Embryonic facial prominence (tissue), 1 donor: ENCODE results near the gene FGD5.

Experiments
- DNase-seq: peaks from one replicate; pipeline ENCODE4 v3.0.0-alpha.2; 2016; ENCODE audit errors: extremely low spot score

Gene FGD5, protein sequence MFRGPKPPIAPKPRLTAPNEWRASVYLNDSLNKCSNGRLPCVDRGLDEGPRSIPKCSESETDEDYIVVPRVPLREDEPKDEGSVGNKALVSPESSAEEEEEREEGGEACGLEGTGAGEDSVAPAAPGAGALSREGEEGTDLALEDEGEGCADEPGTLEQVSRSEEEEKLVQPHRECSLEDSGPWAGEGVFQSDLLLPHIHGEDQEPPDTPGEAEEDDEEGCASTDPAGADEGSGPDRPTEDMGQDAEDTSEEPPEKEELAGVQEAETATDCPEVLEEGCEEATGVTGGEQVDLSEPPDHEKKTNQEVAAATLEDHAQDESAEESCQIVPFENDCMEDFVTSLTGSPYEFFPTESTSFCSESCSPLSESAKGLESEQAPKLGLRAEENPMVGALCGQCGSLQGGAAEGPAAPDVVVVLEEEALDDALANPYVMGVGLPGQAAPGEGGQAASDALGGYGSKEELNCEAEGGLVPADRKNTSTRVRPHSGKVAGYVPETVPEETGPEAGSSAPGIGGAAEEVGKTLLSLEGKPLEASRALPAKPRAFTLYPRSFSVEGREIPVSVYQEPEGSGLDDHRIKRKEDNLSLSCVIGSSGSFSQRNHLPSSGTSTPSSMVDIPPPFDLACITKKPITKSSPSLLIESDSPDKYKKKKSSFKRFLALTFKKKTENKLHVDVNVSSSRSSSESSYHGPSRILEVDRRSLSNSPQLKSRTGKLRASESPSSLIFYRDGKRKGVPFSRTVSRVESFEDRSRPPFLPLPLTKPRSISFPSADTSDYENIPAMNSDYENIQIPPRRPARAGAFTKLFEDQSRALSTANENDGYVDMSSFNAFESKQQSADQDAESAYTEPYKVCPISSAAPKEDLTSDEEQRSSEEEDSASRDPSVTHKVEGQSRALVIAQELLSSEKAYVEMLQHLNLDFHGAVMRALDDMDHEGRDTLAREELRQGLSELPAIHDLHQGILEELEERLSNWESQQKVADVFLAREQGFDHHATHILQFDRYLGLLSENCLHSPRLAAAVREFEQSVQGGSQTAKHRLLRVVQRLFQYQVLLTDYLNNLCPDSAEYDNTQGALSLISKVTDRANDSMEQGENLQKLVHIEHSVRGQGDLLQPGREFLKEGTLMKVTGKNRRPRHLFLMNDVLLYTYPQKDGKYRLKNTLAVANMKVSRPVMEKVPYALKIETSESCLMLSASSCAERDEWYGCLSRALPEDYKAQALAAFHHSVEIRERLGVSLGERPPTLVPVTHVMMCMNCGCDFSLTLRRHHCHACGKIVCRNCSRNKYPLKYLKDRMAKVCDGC (N-terminal part only)

DNA sequence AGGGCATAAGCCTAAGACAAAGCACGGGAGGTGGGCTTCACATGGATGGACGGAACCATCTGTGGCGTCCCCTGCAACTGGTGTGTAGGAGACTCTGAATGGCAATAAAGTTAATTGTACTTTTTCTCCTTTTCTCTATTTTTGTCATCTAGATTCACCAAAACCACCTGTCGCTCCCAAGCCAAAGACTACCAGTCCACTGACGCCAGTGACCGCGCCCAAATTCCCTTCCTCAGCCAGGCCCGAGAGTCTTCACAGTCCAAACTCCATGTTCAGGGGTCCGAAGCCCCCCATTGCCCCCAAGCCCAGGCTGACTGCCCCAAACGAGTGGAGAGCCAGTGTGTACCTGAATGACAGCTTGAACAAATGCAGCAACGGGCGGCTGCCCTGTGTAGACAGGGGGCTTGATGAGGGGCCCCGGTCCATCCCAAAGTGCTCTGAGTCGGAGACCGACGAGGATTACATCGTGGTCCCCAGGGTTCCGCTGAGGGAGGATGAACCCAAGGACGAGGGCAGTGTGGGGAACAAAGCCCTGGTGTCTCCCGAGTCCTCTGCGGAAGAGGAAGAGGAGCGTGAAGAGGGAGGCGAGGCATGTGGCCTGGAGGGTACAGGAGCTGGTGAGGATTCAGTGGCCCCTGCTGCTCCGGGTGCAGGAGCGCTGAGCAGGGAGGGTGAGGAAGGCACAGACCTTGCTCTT, at the start of gene FGD5:
Gene FGD5, plus strand, starts transcription at position 159 of the 697 bp plus-strand sequence. Its CDS starts 110 bp downstream, at position 269.
- DNase-seq, result no peak

DNA sequence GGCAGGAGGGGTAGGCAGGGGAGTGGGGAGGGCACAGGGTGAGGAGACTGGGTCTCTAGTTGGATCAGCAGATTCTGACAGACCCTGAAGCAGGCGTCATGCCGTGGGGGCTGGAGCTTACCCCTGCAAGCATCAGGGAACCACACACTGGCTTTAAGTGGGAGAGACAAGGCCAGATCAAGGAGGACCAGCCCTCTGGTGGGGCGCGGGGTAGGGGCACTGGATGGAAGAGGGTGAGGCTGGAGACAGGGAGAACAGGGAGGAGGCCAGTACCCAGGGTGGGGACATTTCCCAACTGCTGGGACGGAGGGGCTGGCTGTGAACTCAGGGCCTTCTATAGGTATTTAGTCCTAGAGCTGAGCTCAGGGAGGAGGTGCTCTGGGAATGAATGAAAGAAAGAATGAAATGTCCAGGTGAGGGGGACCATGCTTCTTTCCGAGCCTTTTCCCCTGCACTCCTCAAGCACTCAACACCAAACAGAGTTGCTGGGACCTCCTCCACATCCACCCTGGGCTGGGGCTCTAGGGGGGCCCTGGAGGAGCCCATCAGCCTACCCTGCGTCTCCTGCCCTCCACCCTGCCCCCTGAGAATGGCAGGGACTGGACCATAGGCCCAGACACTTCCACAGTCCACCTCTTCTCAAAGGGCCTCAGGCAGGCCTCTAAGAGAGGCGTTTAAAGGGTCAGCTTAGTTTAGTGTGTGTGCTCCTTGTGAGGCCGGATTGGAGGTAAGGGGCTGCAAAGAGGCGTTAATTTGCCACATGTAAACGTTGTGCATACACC, 49.0 kb upstream of the FGD5 start:
- no peak for DNase-seq

DNA sequence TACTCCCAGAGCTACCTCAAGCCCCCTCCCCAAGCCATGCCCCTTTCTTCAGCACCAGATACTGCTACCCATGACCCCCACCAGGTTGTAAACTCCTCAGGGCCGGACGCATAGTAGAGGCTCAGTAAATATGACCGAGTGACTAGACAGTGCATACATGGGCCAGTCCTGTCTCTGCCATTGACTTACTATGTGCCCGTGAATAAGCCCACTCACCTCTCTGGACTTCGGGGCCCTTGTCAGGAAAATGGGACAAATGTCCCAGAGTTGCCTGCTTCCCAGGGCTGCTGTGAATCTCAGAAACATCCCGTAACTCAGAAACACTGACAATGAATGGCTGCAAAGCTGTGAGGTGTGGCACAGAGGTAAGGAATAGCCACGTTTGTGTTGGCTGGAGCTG, 48.2 kb upstream of the FGD5 start:
- DNase-seq, result no peak

DNA sequence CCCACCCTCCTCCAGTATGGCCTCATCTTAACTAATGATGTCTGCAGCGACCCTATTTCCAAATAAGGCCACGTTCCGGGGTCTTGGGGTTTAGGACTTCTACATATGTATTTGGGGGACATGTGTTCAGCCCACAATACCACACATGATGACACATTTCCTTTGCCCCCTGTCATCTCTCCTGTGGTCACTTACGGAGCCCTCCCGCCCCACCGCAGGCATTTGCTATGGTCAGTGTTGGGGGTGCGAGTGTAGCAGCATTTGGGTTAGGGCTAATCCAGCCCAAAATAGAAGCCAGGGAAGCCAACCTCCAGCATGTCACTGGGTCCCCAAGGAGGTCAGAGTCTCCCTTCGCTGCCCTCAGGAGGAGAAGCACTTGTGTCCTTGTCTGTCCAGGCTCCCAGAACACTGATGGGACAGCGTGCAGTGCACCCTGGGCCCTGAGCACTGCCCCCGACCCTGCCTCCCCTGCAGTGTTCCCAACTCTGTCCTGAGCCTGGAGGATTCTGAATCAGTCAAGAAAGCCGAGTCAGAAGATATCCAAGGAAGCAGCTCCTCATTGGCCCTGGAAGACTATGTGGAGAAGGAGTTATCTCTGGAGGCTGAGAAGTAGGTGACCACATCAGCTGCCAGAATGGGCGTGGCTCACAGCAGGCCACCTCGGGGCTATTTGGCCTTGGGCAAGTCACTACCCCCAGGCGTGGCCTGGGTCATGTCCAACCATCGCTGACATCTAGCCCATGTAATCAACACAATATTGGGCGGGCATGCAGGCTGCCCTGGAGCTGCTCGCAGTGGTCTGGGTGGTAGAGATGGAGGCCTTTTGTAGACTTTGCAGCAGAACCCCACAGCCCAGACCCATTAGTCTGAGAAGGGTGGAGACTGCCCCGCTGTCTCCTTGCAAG, 46.9 kb upstream of the FGD5 start:
- no peak for DNase-seq

DNA sequence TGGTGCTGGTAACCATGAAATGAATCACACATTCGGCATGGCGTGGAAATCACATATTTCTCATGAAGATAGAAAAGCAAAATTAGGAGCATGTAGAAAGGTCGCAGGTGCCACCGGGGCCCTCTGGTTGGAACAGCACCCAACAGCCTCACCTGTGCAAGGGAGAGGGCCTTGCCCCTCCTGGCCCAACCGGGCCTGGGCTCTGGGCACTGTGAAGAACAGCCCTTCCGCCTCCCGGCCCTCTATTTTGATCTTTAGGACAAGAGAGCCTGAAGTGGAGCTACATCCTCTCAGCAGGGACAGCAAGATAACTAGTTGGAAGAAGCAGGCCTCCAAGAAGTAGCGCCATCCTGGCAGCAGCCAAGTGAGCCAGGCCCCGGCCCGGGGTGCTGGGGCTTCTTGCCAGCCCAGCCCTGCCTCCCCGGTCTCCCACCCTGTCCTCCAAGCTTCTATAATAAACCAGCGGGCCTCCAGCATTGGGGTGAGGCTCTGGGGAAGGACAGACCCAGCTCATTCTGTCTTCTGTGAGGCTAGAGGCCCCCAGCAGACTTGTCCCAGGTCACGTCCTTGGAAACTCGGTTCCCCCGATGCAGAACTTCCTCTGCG, 46.1 kb upstream of the FGD5 start:
- no peak for DNase-seq

DNA sequence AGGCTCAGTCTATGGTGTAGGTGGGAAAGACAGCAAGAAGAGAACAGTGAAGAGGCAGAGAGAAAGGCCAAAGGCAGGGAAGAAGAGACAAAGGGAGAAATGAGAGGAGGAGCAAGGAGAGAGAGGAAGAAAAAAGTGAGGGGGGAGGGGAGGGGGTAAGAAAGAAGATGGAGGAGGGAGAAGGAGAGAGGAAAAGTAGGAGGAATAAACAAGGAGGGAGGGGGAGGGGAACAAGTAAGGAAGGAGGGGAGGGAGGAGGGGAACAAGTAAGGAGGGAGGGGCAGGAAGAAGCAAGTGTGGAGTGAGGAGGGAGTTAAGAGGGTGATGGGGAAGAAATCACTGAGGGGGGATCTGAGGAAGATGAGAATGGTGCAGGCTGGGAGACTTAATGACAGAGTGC, 45.5 kb upstream of the FGD5 start:
- DNase-seq, result no peak

DNA sequence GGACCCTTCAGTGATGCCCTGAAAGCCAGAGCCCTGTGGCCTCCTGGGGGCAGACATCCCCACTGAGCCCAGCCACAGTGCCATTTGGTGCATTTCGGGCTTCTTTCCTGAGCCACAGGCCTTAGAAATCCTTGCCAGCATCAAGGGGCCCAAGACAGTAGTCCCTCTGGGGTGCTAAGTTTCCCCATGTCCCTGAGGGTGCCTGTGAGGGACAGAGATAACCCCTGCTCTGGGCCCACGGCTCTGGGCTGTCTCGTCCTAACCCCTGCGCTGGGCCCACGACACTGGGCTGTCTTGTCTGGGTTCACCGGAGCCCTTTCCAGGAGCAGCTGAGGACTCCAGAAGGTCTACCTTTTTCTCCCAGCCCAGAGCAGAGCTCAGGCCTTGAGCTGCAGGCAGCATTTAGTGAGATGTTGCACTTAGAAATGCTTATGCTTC, 45.1 kb upstream of the FGD5 start:
- no peak for DNase-seq

DNA sequence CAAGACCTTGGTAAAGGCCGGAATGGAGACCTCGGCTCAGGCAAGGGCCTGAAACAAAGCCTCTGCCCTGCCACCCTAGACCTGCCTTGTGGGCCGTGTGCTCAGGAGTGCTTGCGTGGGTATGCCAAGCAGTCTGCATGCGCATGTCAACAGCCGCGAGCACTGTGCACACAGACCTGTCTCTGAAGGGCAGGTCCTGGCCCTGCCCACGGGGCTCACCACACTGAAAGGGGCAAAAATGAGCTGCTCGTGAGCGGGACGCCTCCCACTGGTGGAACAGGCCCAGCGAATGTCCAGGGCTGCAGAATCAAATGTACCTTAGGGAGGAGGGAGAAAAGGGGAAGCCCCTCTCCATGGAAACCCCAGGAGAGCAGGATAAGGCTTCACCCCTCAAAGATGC, 44.3 kb upstream of the FGD5 start:
- DNase-seq, result no peak

DNA sequence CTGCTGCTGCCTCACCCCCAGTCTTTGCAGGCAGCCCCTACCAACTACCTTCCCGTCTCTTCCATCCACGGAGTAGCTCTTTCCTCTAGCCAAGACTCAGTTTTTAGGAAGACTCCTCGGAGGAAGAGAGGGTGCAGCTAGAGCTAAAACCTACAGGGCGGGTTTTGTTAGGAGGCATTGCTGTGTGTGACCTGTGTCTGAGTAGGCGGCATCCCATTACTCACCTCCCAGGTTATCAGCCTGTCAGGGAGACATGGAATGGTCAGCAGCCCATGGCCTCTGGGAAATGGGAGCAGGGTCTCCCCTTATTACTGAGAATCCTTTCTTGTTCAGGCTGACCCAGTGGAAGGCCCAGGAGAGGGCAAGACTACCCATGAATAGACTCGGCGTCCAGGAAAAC, 43.8 kb upstream of the FGD5 start:
- no peak for DNase-seq

DNA sequence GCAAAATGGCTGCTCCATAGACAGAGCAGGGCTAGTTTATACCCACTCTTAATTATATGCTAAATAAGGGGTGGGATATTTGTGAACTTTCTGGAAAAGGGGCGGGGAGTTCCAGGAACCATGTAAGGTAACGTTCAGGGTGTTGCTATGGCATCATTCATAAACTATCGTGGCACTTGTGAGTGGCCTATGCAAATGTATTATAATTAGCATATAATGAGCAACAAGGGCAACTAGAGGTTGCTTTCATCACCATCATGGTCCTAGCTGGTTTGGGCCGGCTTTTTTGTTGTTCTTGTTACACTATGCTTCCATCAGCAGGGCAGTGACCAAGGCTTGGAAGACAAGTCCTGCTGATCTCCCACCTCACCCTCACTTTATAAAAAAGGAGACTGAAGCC, 43.2 kb upstream of the FGD5 start:
- DNase-seq, result no peak

DNA sequence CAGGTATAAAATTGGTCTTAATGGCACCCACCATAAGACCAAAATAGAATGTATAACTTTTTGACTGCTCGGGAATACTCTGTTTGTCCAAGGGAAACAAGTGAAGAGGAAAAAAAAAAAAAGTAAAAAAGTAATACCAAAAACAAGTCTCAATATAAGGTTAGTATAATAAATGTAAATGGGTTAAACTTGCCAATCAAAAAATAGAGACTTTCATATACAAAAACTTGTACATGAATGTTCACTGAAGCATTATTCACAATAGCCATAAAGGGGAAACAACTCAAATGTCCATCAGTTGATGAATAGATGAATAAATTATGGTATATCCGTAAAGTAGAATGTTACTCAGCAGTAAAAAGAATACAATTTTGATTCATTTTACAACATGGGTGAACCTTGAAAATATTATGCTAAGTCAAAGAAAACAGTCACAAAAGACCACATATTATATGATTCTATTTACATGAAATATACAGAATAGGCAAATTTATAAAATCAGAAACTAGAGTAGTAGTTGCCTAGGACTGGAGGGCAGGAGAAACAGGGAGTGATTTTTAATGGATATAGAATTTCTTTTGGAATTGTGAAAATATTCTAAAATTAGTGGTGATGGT, 39.6 kb upstream of the FGD5 start:
- DNase-seq, result no peak

DNA sequence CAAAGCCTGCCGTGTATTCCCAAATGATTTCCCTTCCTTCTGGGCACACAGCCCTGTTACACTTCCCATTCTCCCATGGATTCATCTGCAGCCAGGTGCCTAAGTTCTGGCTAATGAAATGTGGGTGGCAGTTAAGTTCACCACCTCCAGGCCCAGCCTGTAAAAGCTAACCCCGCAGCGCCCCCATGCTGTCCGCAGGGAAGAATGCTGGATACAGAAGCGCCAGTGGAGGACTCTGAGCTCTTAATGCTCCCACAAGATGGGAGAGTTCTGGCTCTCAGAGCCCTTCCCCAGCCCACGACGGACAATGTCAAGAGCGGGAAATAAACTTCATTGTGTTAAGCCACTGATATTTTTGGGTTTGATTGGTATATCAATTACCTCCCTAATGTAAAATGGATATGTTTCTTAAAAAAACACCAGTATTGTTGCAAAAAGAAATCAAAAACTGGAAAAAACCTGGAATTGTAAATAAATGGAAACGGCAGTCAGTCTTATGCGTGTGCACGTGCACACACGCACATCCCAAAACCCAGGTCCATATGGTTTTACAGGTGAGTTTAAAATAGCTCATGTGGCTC, 37.7 kb upstream of the FGD5 start:
- DNase-seq, result no peak

DNA sequence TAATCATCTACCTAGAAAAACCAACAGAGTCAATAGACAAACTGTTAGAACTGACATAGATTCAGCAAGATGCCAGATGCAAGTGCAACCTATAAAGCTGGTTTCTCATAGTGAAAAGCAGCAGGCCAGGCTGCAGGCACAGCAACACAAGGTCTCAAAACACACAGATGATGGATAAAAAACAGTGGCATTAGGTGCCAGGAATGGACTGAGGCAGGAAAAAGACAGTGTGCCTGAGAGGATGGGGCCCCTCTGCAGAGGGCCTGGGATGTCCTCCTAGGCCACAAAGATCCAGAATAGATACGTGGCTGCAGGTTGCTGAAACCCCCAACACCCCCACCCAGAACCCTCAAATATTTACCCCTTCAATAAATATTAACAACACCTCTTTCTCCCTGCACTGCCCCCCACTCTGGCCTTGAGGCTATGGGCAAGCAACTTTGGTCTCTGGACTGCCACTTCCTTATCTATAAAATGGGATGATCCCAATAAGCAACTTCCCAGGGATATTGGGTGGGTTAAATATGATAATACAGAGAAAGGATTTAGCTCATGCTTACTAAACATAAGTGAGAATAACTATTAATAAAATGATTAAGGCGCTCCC, 35.2 kb upstream of the FGD5 start:
- no peak for DNase-seq

DNA sequence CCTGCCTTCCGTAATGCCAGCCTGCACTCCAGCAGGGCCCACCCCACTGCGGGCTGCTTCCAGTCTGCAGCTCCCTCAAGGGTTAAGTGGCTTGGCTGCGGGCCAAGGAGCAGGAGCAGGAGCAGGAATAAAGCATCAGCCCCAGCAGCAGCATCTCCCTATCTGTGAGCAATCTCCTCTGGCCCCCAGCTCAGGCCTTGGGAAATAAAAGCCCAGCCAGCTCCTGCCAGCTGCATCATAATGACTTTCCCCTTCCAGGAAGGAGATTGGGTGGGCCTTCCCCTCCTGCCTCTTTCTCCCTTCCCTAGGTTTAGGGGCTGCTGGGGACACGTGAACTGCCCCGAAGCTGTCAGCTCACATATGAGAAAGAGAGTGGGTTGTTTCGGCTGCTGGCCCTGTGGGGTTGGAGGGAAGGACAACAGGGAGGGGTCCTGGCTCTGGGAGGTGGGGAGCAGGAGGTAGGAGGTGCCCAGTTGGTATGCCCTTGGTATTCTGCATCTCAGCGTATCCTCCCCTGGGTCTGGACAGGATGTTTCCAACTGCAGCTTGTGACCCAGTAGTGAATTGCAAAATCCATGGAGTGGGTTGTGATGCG, 34.6 kb upstream of the FGD5 start:
- DNase-seq, result no peak

DNA sequence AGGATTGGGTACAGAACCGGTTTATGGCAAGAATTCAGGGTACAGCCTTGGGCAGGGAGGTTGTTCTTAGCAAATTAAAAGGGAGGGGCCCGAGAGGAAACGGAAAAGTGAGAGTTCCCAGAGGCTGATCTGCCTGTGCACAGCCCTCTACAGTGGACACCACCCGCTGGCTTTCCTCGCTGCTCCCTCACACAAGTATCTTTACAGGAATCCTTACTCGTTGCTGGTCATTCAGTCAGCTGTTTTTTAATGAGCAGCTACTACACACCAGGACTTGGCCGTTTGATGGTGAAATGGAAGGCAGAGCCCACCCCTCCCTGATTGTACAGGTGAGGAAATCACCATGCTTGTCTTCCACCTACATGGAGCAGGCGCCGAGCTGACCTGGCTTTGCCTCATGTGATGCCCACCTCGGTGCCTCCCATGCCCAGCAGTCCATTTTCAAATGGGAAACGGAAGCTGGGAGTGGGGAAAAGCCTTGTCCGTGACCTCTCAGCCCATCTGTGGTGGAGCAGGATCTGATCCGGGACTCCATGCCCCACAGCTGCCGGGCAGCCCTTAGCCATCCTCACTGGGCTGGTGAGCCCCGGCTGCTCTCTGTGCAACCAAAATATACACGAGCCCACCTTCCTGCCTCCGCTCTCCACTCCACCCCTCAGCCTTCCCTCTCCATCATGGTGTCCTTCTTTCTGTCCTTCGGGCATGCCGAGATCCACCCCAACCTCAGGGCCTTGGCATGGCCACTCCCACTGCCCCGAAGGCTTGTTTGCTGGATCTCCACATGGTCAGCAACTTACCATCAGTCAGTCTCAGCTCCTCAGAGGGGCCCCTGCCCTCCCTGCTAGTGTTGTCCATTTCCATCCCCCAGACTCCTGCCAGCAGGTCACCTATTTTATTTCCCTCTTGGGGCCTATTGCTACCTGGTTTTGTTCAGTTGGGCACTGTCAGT, 33.3 kb upstream of the FGD5 start:
- DNase-seq, result no peak

DNA sequence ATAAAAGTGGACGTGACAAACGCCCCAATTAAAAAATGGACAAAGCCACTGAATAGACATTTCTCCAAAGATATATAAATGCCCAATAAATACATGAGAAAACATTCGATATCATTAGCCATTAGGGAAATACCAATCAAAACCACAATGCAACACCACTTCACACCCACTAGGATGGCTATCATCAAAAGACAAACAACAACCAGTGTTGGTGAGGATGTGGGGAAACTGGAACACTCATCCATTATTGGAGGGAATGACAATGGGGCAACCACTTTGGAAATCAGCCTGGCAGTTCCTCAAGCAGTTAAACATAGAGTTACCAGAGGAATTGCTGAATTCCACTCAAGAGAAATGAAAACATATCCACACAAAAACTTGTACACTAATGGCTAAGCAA, 32.4 kb upstream of the FGD5 start:
- no peak for DNase-seq
